Endothelial cell of umbilical vein (primary cell): ENCODE results near the gene WASF2. TPM values are rescaled to one million over a fixed set of nuclear protein-coding genes. Genes with fewer than 3 reads are reported as not detected.

Experiments used
- BruUV-seq: library from RNA; stranded (reverse); fragments of 400-500 nt; replicated peaks from 2 replicates; lab custom pipeline; 2021; lab: Mats Ljungman, UMichigan
- CTCF ChIA-PET: fragments of 300-600, 350-600 bp; sonication (Branson Sonifier 250); formaldehyde crosslinking; loops from one replicate; lab custom pipeline; 2021; ENCODE audit warnings: antibody characterized with exemption, inconsistent platforms; lab: Charles Lee
- POLR2A ChIA-PET: fragments of 300-600, 350-600 bp; sonication (Branson Sonifier 250); formaldehyde crosslinking; loops from one replicate; lab custom pipeline; 2021; ENCODE audit warnings: antibody characterized with exemption, inconsistent platforms; lab: Charles Lee
- DNase-seq: peaks from one replicate; pipeline ENCODE4 v3.0.0-alpha.2; 2011; ENCODE audit warnings: low read depth, low spot score
- FAIRE-seq: peaks from 2 replicates; lab custom pipeline; 2011; peaks lifted over from hg19 to GRCh38; lab: Jason Lieb, UNC
- H2AFZ ChIP-seq: 2 replicates; pipeline ENCODE4 v1.6.0; 2012; ENCODE audit warnings: low read depth, low read length, control low read depth, inconsistent platforms
- H3K27ac ChIP-seq: 2 replicates; pipeline ENCODE4 v1.5.1; 2011; ENCODE audit warnings: low read depth, mild to moderate bottlenecking, control low read depth, low read length, moderate library complexity; ENCODE audit not compliant: insufficient read depth
- H3K27me3 ChIP-seq, 2 experiments: 2 replicates each; pipeline versions ENCODE4 v1.6.0 to v1.6.1; 2011; ENCODE audit warnings: low read length in 2 of 2, mixed read lengths in 1 of 2; ENCODE audit not compliant: control insufficient read depth in 2 of 2, insufficient read depth in 2 of 2
- H3K36me3 ChIP-seq, 2 experiments: 2 replicates in 1 of 2; 3 replicates in 1 of 2; pipeline ENCODE4 v1.5.1; 2011; ENCODE audit warnings: low read length in 2 of 2, mild to moderate bottlenecking in 1 of 2, moderate library complexity in 1 of 2; ENCODE audit not compliant: control insufficient read depth in 2 of 2, insufficient read depth in 2 of 2; ENCODE audit errors: extremely low read depth in 1 of 2
- H3K4me1 ChIP-seq: 3 replicates; pipeline ENCODE4 v1.5.1; 2011; ENCODE audit warnings: mild to moderate bottlenecking, low read length; ENCODE audit not compliant: control insufficient read depth, insufficient read depth; ENCODE audit errors: extremely low read depth
- H3K4me2 ChIP-seq: 2 replicates; pipeline ENCODE4 v1.6.1; 2011; ENCODE audit warnings: low read length, control low read depth, mixed read lengths; ENCODE audit not compliant: insufficient read depth
- H3K4me3 ChIP-seq, 3 experiments: fragments of 200-600 bp in 1 of 3; sonication (generic), shearing (Covaris generic) in 1 of 3; replicated peaks in 1 of 3; 2 replicates each; pipeline ENCODE4 v1.5.1; 2011 to 2016; ENCODE audit warnings: control low read depth in 3 of 3, low read length in 3 of 3, mild to moderate bottlenecking in 2 of 3, inconsistent platforms in 1 of 3, low read depth in 1 of 3, moderate library complexity in 1 of 3; ENCODE audit not compliant: insufficient read depth in 1 of 3
- H3K79me2 ChIP-seq: 2 replicates; pipeline ENCODE4 v1.6.0; 2012; ENCODE audit warnings: low read length, inconsistent platforms; ENCODE audit not compliant: control insufficient read depth, insufficient read depth
- H3K9ac ChIP-seq: replicated peaks from 2 replicates; pipeline ENCODE3; 2011; ENCODE audit warnings: low read length, control low read depth; ENCODE audit not compliant: insufficient read depth; ENCODE audit errors: extremely low read depth
- H3K9me1 ChIP-seq: replicated peaks from 3 replicates; pipeline ENCODE4 v1.6.0; 2011; ENCODE audit warnings: mild to moderate bottlenecking, low read length; ENCODE audit not compliant: control insufficient read depth, insufficient read depth; ENCODE audit errors: extremely low read depth
- H3K9me3 ChIP-seq: replicated peaks from 2 replicates; pipeline ENCODE4 v1.5.1; 2012; ENCODE audit warnings: low read length, inconsistent platforms; ENCODE audit not compliant: control insufficient read depth, insufficient read depth
- H4K20me1 ChIP-seq: replicated peaks from 2 replicates; pipeline ENCODE3; 2011; ENCODE audit warnings: mild to moderate bottlenecking, low read length; ENCODE audit not compliant: control insufficient read depth, insufficient read depth; ENCODE audit errors: extremely low read depth
- CTCF ChIP-seq, 2 donors: IDR thresholded peaks; 1 replicate in 1 of 2; 2 replicates in 1 of 2; pipeline ENCODE4 v1.5.1; 2011; ENCODE audit warnings: low read length in 2 of 2, mild to moderate bottlenecking in 2 of 2, moderate library complexity in 2 of 2, control low read depth in 1 of 2, inconsistent platforms in 1 of 2, low read depth in 1 of 2; ENCODE audit not compliant: insufficient read depth in 1 of 2; ENCODE audit errors: extremely low read depth in 1 of 2
- EZH2 ChIP-seq: IDR thresholded peaks from 2 replicates; pipeline ENCODE4 v1.6.1; 2012; ENCODE audit warnings: borderline replicate concordance, low read depth, mild to moderate bottlenecking, moderate library complexity, low read length, inconsistent platforms; ENCODE audit not compliant: severe bottlenecking
- FOS ChIP-seq: IDR thresholded peaks from 2 replicates; pipeline ENCODE4 v1.6.1; 2011; ENCODE audit warnings: mild to moderate bottlenecking, low read length, moderate library complexity, borderline replicate concordance; ENCODE audit not compliant: insufficient read depth
- GATA2 ChIP-seq: IDR thresholded peaks from 2 replicates; pipeline ENCODE4 v1.7.0; 2011; ENCODE audit warnings: low read depth, mild to moderate bottlenecking, moderate library complexity, mixed read lengths, low read length; ENCODE audit not compliant: insufficient read length, insufficient read depth
- JUN ChIP-seq: IDR thresholded peaks from 2 replicates; pipeline ENCODE4 v1.6.1; 2011; ENCODE audit warnings: borderline replicate concordance, low read depth; ENCODE audit not compliant: insufficient read length, insufficient read depth
- MAX ChIP-seq: IDR thresholded peaks from 2 replicates; pipeline ENCODE4 v1.6.1; 2011; ENCODE audit not compliant: insufficient read depth, insufficient read length
- MYC ChIP-seq: IDR thresholded peaks from one replicate; pipeline ENCODE4 v1.6.1; 2011; ENCODE audit warnings: mild to moderate bottlenecking, low read depth, low read length
- POLR2A ChIP-seq: IDR thresholded peaks from 2 replicates; pipeline ENCODE4 v1.6.1; 2012; ENCODE audit warnings: low read depth, mild to moderate bottlenecking, control low read depth, low read length
- POLR2AphosphoS5 ChIP-seq: IDR thresholded peaks from 2 replicates; pipeline ENCODE4 v1.6.1; 2012; ENCODE audit warnings: low read depth, mild to moderate bottlenecking, control low read depth, low read length, moderate library complexity; ENCODE audit not compliant: insufficient read depth
- dilution Hi-C: fragments of 300-500 bp; cut with MboI; formaldehyde crosslinking; loops from one replicate; pipeline ENCODE4 v1.15.0; 2019; ENCODE audit warnings: low sequenced_read_pairs; ENCODE audit not compliant: extremely low pct_ligation_motif_present
- intact Hi-C: fragments of 100-400 bp; cut with micrococcal nuclease; formaldehyde crosslinking; loops from one replicate; pipeline ENCODE4 v1.10.0; 2022
- polyA plus RNA-seq, 4 experiments: library from polyadenylated mRNA; depleted of rRNA in 3 of 4; stranded (reverse) in 3 of 4; unstranded in 1 of 4; fragments of >200 nt; gene quantifications; 2 replicates each; pipeline versions ENCODE4 v1.2.1 to v1.2.3, GENCODE V29; 2011 to 2012; ENCODE audit warnings: missing spikeins in 1 of 4
- total RNA-seq: library from RNA; stranded (reverse); gene quantifications from 2 replicates; pipeline ENCODE4 v1.2.3, GENCODE V29; 2021

The WASF2 gene
- total and polyA plus RNA-seq, 2 donors (not counting 3 experiments of a cell fraction or from before 2014, with no cell fraction given) = 76.9 to 172 TPM

- dilution Hi-C loops = loop anchor here (25.0 kb wide), 1 partner anchor 178 kb away; no protein-coding TSS in a partner anchor
- H3K27me3 ChIP-seq = no peaks in the 10 kb centered on the region
- TF ChIP-seq CTCF (IDR thresholded peaks at IDR 0.05; ENCODE audit: extremely low read depth in 1 of 2, insufficient read depth in 1 of 2, low read depth in 1 of 2, low read length in 2 of 2) (no peak), POLR2A (no peak), MYC (no peak), EZH2 (no peak), FOS (no peak), GATA2 (no peak), MAX (no peak), JUN (no peak), POLR2AphosphoS5 (no peak)
- H3K9ac ChIP-seq = no peak overlapping the region
- intact Hi-C loops = no loop called here
- DNase-seq (no peak), FAIRE-seq (no peak)
- POLR2A ChIA-PET = no interaction called here
- no peak overlapping the region for H3K4me2 ChIP-seq
- no peak overlapping the region for H3K27ac ChIP-seq
- no peak overlapping the region for H3K4me3 ChIP-seq
- CTCF ChIA-PET = interaction anchor here (1.0 to 1.5 kb wide), 3 partner anchors 9 to 18 kb away, joined by 3 to 4 read pairs (median 3); no protein-coding TSS in a partner anchor
- peaks cover 46 to 65% of the 10 kb centered on the region in 2 experiments for H3K36me3 ChIP-seq
- no peaks in the 10 kb centered on the region for H3K9me1 ChIP-seq
- H2AFZ ChIP-seq = no peak overlapping the region
- H3K79me2 ChIP-seq = no peaks in the 10 kb centered on the region
- H3K4me1 ChIP-seq = no peaks in the 10 kb centered on the region
- H4K20me1 ChIP-seq = no peaks in the 10 kb centered on the region
- no TSS peak for BruUV-seq
- no peaks in the 10 kb centered on the region for H3K9me3 ChIP-seq
Observed at GRCh38 chr1:27409669-27410068, 80.3 kb downstream of the WASF2 start.
